HepG2 (cell line): ENCODE results near the gene SPRR2F.

Experiments
- ADNP ChIP-seq: sonication (generic); formaldehyde crosslinking; IDR thresholded peaks from 2 replicates; pipeline ENCODE4 v1.4.0; 2020; ENCODE audit warnings: missing genetic modification reagents
- ATF2 ChIP-seq: sonication (generic); formaldehyde crosslinking; IDR thresholded peaks from 2 replicates; pipeline ENCODE4 v1.4.0; 2020; ENCODE audit warnings: missing genetic modification reagents
- ATF3 ChIP-seq: sonication (generic); formaldehyde crosslinking; IDR thresholded peaks from 2 replicates; pipeline ENCODE4 v1.4.0; 2020; ENCODE audit warnings: missing genetic modification reagents
- CTCF ChIP-seq: sonication (generic); formaldehyde crosslinking; IDR thresholded peaks from 2 replicates; pipeline ENCODE4 v1.5.0; 2020; ENCODE audit warnings: mild to moderate bottlenecking, missing genetic modification reagents, moderate library complexity
- ESRRA ChIP-seq: sonication (generic); formaldehyde crosslinking; IDR thresholded peaks from 2 replicates; pipeline ENCODE4 v1.5.1; 2020; ENCODE audit warnings: mild to moderate bottlenecking, low read depth, missing genetic modification reagents
- FOXO4 ChIP-seq: sonication (generic); formaldehyde crosslinking; conservative IDR thresholded peaks from 2 replicates; pipeline ENCODE4 v1.8.1; 2023; ENCODE audit warnings: missing genetic modification reagents
- MXI1 ChIP-seq: IDR thresholded peaks from 3 replicates; pipeline ENCODE4 v1.6.1; 2012; ENCODE audit warnings: low read depth, low read length, inconsistent platforms, borderline replicate concordance
- POLR2A ChIP-seq, 2 experiments: IDR thresholded peaks; 2 replicates each; pipeline ENCODE4 v1.6.1; 2011; ENCODE audit warnings: low read depth in 2 of 2, low read length in 2 of 2, mild to moderate bottlenecking in 1 of 2, moderate library complexity in 1 of 2; ENCODE audit not compliant: insufficient read depth in 1 of 2
- PRDM10 ChIP-seq: sonication (generic); formaldehyde crosslinking; IDR thresholded peaks from 2 replicates; pipeline ENCODE4 v1.4.0; 2020; ENCODE audit warnings: low read depth, missing genetic modification reagents
- REST ChIP-seq, 2 experiments: IDR thresholded peaks; 2 replicates each; pipeline ENCODE4 v1.6.1; 2011 to 2012; ENCODE audit warnings: low read length in 2 of 2, borderline replicate concordance in 1 of 2, low read depth in 1 of 2, mild to moderate bottlenecking in 1 of 2, moderate library complexity in 1 of 2
- RFX1 ChIP-seq: fragments of 450-650 bp; IDR thresholded peaks from 2 replicates; pipeline ENCODE4 v1.6.1; 2017
- TAF1 ChIP-seq: sonication (generic); formaldehyde crosslinking; IDR thresholded peaks from 2 replicates; pipeline ENCODE4 v1.4.0; 2020; ENCODE audit warnings: missing genetic modification reagents

GRCh38 chr1:153127296-153127695, 14.0 kb upstream of the SPRR2F start:
- TF ChIP-seq RFX1 (no peak), TAF1 (no peak), POLR2A (IDR thresholded peaks at IDR 0.05; ENCODE audit: insufficient read depth in 1 of 2, low read depth in 2 of 2, low read length in 2 of 2) (no peak), ATF3 (CRISPR knock-in tag) (no peak), CTCF (CRISPR knock-in tag) (no peak), ATF2 (CRISPR knock-in tag) (no peak), REST (IDR thresholded peaks at IDR 0.05; ENCODE audit: borderline replicate concordance in 1 of 2, low read depth in 1 of 2, low read length in 2 of 2) (no peak), PRDM10 (no peak), FOXO4 (CRISPR knock-in tag) (no peak), ADNP (CRISPR knock-in tag) (no peak), ESRRA (no peak), MXI1 (no peak)
